Common myeloid progenitor, CD34-positive (primary cell): ENCODE results near the gene RAB31.

ENCODE experiments used
- CTCF ChIA-PET: fragments of 350-600 bp; sonication (Branson Sonifier 250); formaldehyde crosslinking; loops from one replicate; lab custom pipeline; 2021; ENCODE audit warnings: antibody characterized with exemption; lab: Charles Lee
- POLR2A ChIA-PET: fragments of 350-600 bp; sonication (Branson Sonifier 250); formaldehyde crosslinking; loops from one replicate; lab custom pipeline; 2021; ENCODE audit warnings: antibody characterized with exemption; lab: Charles Lee
- DNase-seq, 3 donors: peaks; one replicate each; pipeline versions ENCODE4 v3.0.0 to v3.0.0-alpha.2; 2013
- H3K27ac ChIP-seq, 2 experiments: 1 replicate in 1 of 2; 2 replicates in 1 of 2; pipeline ENCODE4 v1.7.0; 2013; ENCODE audit warnings: inconsistent platforms in 2 of 2, low read length in 2 of 2, mild to moderate bottlenecking in 2 of 2, low read depth in 1 of 2, moderate library complexity in 1 of 2; ENCODE audit not compliant: severe bottlenecking in 2 of 2, insufficient read depth in 1 of 2, poor library complexity in 1 of 2
- H3K27me3 ChIP-seq, 5 experiments: replicated peaks in 2 of 5; 1 replicate in 3 of 5; 2 replicates in 2 of 5; pipeline versions ENCODE4 v1.6.1 to v1.7.0; 2013; ENCODE audit warnings: low read length in 4 of 5, mild to moderate bottlenecking in 2 of 5, moderate library complexity in 2 of 5, inconsistent platforms in 1 of 5; ENCODE audit not compliant: insufficient read depth in 5 of 5, control insufficient read depth in 4 of 5
- H3K36me3 ChIP-seq, 4 experiments: 1 replicate in 2 of 4; 2 replicates in 2 of 4; pipeline versions ENCODE4 v1.6.1 to v1.7.0; 2013; ENCODE audit warnings: low read length in 3 of 4, control low read depth in 1 of 4, mild to moderate bottlenecking in 1 of 4; ENCODE audit not compliant: control insufficient read depth in 4 of 4, insufficient read depth in 4 of 4
- H3K4me1 ChIP-seq, 4 experiments: 1 replicate in 3 of 4; 2 replicates in 1 of 4; pipeline versions ENCODE4 v1.6.1 to v1.7.1; 2013; ENCODE audit warnings: low read length in 3 of 4, mild to moderate bottlenecking in 3 of 4, control low read depth in 1 of 4, inconsistent platforms in 1 of 4, moderate library complexity in 1 of 4; ENCODE audit not compliant: control insufficient read depth in 4 of 4, insufficient read depth in 4 of 4; ENCODE audit errors: control extremely low read depth in 1 of 4
- H3K4me3 ChIP-seq, 7 experiments: 1 replicate in 4 of 7; 2 replicates in 3 of 7; pipeline versions ENCODE4 v1.5.1 to v1.7.0; 2013; ENCODE audit warnings: mild to moderate bottlenecking in 7 of 7, low read length in 6 of 7, moderate library complexity in 6 of 7, inconsistent platforms in 2 of 7, low read depth in 2 of 7, control low read depth in 1 of 7; ENCODE audit not compliant: insufficient read depth in 4 of 7, control insufficient read depth in 1 of 7; ENCODE audit errors: extremely low read depth in 1 of 7
- H3K9me3 ChIP-seq, 5 experiments: 1 replicate in 4 of 5; 2 replicates in 1 of 5; pipeline versions ENCODE4 v1.6.1 to v1.7.1; 2013; ENCODE audit warnings: low read length in 4 of 5, mild to moderate bottlenecking in 2 of 5, inconsistent platforms in 1 of 5, low read depth in 1 of 5, moderate library complexity in 1 of 5; ENCODE audit not compliant: control insufficient read depth in 4 of 5, insufficient read depth in 2 of 5; ENCODE audit errors: control extremely low read depth in 1 of 5
- WGBS: methylation state at CpG from one replicate; pipeline ENCODE4 v1.1.5; 2013; ENCODE audit not compliant: insufficient coverage; 5-methylcytosine and 5-hydroxymethylcytosine counted together

The RAB31 gene

DNA sequence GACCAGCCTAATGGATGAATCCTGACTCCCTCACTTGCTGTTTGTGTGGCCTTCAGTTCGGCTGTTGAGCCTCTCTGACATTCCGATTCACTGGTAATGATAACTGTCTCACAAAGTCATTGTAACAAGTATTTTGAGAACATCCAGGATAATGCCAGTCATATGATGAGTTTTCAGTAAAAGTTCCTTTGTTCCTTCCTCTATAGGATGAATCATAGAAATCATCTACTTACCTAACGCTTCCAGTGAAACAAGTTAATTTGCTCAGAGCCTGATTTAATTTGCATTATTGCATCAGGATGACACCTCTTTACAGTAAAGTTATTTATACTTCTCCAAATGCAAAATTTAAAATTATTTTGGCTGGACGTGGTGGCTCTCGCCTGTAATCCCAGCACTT lies 32.0 kb downstream of the RAB31 start:
- 96% methylated on average over 5 of the region's 5 CpGs for WGBS
- H3K27ac ChIP-seq, result no peak overlapping the region
- peaks cover 0 to 71% (median 29%) of the 10 kb centered on the region in 4 experiments for H3K4me1 ChIP-seq
- POLR2A ChIA-PET, result no interaction called here
- no peaks in the 10 kb centered on the region for H3K36me3 ChIP-seq
- CTCF ChIA-PET, result interaction anchor here (0.9 to 1.7 kb wide), 2 partner anchors 14 to 85 kb away, joined by 3 read pairs; no protein-coding TSS in a partner anchor
- H3K9me3 ChIP-seq, result peaks cover 0 to under 1% (median 0%) of the 10 kb centered on the region in 5 experiments
- H3K4me3 ChIP-seq, result no peak overlapping the region
- DNase-seq, result no peak
- H3K27me3 ChIP-seq, result no peaks in the 10 kb centered on the region

DNA sequence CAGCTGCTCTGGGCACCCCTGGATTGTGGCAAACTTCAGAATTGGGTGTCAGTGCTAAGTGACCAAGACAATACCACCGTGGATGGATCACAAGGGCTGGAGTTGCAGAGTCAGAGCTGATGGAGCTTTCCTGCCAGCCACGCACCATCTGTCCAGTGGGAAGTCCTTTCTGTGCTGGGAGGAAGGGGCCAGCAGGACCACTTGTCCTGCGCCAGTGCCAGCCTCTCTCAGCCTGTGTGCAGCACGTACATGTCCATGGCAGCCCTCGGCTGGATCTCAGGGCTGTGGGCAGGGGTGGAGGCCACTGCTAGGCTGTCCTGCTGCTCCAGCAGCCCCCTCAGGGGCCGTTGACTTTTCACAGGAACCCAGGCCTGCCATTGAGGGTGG lies 33.3 kb downstream of the RAB31 start:
- Histone ChIP-seq H3K9me3 (peaks cover 0 to 1% (median 0%) of the 10 kb centered on the region in 5 experiments), H3K4me3 (no peak overlapping the region), H3K27ac (no peak overlapping the region), H3K27me3 (no peaks in the 10 kb centered on the region), H3K4me1 (peaks cover 4 to 60% (median 22%) of the 10 kb centered on the region in 4 experiments), H3K36me3 (no peaks in the 10 kb centered on the region)
- WGBS, result 98% methylated on average over 6 of the region's 6 CpGs
- DNase-seq, result no peak
- ChIA-PET CTCF (no interaction called here), POLR2A (no interaction called here)

DNA sequence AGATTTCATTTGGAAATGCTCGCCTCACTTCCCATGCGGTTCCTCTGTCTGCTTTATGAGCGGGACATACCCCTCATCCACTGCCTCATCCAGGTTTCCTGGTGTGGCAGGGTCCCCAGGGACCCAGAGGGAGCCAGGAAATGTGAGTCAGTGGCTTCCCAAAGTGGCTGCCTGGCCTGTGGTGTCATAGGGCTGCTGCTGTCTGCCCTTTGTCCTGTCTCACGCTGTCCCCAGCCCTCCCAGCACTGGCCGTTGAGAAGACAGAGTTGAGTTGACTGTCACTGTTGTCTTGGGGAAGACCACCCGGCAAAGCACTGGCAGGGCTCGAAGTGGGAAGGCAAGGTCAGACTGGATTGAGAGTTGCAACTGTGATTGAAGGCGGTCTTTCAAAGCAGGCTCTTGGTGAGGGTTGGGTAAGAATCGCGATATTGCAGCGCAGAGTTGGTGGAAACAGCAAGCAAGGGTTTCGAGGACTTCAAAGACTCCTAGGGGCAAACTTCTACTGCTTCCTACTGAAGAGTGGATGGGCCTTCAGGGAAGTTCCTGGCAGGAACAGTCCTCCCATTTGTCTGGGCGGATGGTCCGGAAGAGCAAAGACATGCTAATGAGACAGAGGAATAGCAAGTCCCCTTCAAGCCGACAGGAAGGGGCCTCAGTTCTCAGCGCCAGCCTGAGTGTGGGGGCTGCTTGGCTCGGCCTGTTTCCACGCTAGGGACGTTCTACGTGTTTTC lies 33.9 kb downstream of the RAB31 start:
- POLR2A ChIA-PET, result no interaction called here
- no peaks in the 10 kb centered on the region for H3K36me3 ChIP-seq
- peaks cover 4 to 59% (median 22%) of the 10 kb centered on the region in 4 experiments for H3K4me1 ChIP-seq
- DNase-seq, result no peak
- CTCF ChIA-PET, result interaction anchor here (1.1 kb wide), 1 partner anchor 131 kb away, joined by 3 read pairs; no protein-coding TSS in a partner anchor
- WGBS, result 96% methylated on average over 20 of the region's 20 CpGs
- H3K27me3 ChIP-seq, result no peaks in the 10 kb centered on the region
- peak overlapping the region in 1 of 7 experiments; percentile 43 for H3K4me3 ChIP-seq
- H3K9me3 ChIP-seq, result peaks cover 0 to 1% (median 0%) of the 10 kb centered on the region in 5 experiments
- H3K27ac ChIP-seq, result no peak overlapping the region

DNA sequence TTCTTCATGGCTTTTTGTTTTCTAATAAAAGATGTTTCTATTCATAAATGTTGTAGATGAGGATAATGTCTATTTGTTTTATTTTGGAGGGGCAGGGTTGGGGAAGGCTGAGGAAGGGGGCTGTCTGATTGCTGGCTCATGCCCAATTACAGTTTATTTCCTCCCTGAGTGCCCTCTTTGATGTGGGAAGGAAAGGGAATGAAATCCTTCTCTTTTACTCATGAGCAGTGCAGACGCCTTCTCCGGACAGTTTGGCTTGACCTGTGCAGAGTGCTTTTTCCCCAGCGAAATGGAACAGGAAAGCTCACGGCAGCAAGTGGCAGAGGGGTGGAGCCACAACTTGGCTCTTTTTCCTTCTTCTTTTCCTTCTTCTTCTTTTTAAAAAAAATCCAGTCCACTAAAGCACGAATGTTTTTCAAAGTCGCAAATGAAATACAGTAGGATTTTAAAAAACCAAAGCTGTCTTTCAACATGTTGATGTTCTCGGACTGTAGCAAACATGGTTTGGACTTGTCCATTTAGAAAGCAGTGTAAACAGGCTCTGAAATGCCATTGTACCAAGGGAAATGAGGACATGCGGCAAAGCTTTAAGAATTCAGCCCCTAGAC lies 34.5 kb downstream of the RAB31 start:
- POLR2A ChIA-PET, result no interaction called here
- H3K4me1 ChIP-seq, result peaks cover 4 to 52% (median 22%) of the 10 kb centered on the region in 4 experiments

DNA sequence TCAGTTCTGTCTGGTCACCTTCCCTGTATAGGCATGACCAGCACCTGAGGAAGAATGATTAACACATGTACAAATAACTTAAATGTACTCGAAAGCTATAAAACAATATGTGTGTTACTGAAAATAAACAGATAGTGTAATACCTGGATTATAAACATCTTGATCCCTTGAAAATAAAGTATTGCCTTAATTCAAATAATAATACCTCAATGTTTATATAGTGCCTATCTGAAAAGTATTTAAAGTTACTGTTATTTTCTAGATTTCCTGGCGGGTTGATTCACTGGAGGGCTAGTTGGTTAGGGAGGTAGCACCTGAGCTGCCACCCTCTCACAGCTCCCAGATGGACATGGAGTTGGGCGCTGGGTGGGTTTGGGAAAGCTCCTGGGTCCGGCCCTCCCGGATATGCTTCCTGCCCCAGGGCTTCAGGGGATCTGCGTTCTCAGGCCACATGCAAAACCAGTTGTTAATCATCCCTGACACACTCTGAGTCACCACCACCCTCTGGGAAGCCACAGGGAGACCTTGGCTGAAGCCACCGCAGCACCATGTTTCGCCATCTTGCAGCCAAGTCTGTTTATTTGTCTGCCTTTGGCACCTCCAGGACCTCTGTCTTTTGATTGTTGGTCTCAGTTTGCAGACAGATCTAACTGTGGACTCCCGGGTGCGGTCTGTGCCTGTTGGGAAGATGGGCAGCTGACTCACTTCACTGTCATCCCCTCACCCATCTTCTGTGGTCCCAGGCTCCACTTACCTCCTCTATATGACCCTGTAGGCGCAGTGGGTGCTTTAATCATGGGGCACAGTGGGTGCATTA lies 35.3 kb downstream of the RAB31 start:
- DNase-seq, result peak in 1 of 3 donors; percentile 45
- POLR2A ChIA-PET, result no interaction called here
- CTCF ChIA-PET, result interaction anchor here (1.1 kb wide), 1 partner anchor 132 kb away, joined by 3 read pairs; no protein-coding TSS in a partner anchor
- peaks cover 4 to 44% (median 17%) of the 10 kb centered on the region in 4 experiments for H3K4me1 ChIP-seq
- peak overlapping the region in 1 of 2 experiments; percentile 18 for H3K27ac ChIP-seq
- H3K4me3 ChIP-seq, result peak overlapping the region in 1 of 7 experiments; percentile 43
- H3K9me3 ChIP-seq, result peaks cover 0 to 1% (median 0%) of the 10 kb centered on the region in 5 experiments
- WGBS, result 89% methylated on average over 8 of the region's 11 CpGs
- no peaks in the 10 kb centered on the region for H3K36me3 ChIP-seq
- no peaks in the 10 kb centered on the region for H3K27me3 ChIP-seq

More for the DNA sequence above, 34.5 kb downstream of the RAB31 start:
- Histone ChIP-seq H3K4me3 (peak overlapping the region in 5 of 7 experiments; percentile 12 to 61 (median 43)), H3K27ac (peak overlapping the region in 1 of 2 experiments; percentile 18), H3K36me3 (no peaks in the 10 kb centered on the region), H3K9me3 (peaks cover 0 to 1% (median 0%) of the 10 kb centered on the region in 5 experiments), H3K27me3 (no peaks in the 10 kb centered on the region)
- WGBS, result 1% methylated on average over 6 of the region's 8 CpGs
- CTCF ChIA-PET, result interaction anchor here (1.1 kb wide), 1 partner anchor 132 kb away, joined by 3 read pairs; no protein-coding TSS in a partner anchor
- DNase-seq, result no peak

DNA sequence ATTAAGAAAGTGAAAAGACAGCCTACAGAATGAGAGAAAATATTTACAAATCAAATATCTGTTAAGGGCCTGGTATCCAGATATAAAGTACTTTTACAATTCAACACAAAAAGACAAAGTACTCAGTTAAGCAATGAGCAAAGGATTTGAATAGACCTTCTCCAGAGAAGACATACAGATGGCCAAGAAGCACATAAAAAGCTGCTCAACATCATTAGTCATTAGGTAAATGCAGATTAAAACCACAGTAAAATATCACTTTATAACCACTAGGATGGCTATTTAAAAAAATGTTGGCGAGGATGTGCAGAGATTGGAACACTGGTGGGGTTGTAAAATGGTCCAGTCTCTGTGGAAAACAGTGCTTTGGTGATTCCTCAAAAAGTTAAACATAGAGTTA lies 38.9 kb downstream of the RAB31 start:
- no peak for DNase-seq
- ChIA-PET POLR2A (no interaction called here), CTCF (no interaction called here)
- H3K27me3 ChIP-seq, result no peaks in the 10 kb centered on the region
- H3K36me3 ChIP-seq, result no peaks in the 10 kb centered on the region
- no peak overlapping the region for H3K27ac ChIP-seq
- no peak overlapping the region for H3K4me3 ChIP-seq
- WGBS, result no CpG with 5 or more reads among the region's 1 CpG
- H3K4me1 ChIP-seq, result peaks cover 8 to 48% (median 24%) of the 10 kb centered on the region in 4 experiments
- H3K9me3 ChIP-seq, result peaks cover 0 to 1% (median 0%) of the 10 kb centered on the region in 5 experiments
